Prostate gland (tissue), 2 donors: Measurements from ENCODE around the gene DBX2.

Experiments used
- CTCF ChIP-seq, 4 experiments: fragments of 200-600 bp in 2 of 4; fragments of 450-650 bp in 2 of 4; sonication (generic) in 2 of 4; IDR thresholded peaks; 1 replicate in 3 of 4; 2 replicates in 1 of 4; pipeline ENCODE4 v1.5.1; 2016 to 2019; ENCODE audit warnings: antibody characterized with exemption in 4 of 4, mild to moderate bottlenecking in 2 of 4, moderate library complexity in 2 of 4
- POLR2A ChIP-seq: fragments of 450-650 bp; IDR thresholded peaks from one replicate; pipeline ENCODE4 v1.6.1; 2016; ENCODE audit warnings: antibody characterized with exemption, mild to moderate bottlenecking

GRCh38 chr12:45065125-45065626, 14.3 kb upstream of the DBX2 start:
- TF ChIP-seq CTCF (IDR thresholded peaks at IDR 0.05) (no peak), POLR2A (no peak)
